Glutamatergic neuron (in vitro differentiated cells): ENCODE measurements around the gene ZNF366. TPM values are rescaled to one million over a fixed set of nuclear protein-coding genes. Genes with fewer than 3 reads are reported as not detected.

ENCODE experiments used
- DNase-seq: peaks from one replicate; pipeline ENCODE4 v3.0.0; 2022
- H3K27ac Mint-ChIP-seq: one replicate; pipeline ENCODE4 v1.8.0; 2020; ENCODE audit warnings: mild to moderate bottlenecking, mixed read lengths, inconsistent platforms; ENCODE audit not compliant: unreplicated experiment
- H3K27me3 Mint-ChIP-seq: one replicate; pipeline ENCODE4 v1.8.0; 2020; ENCODE audit warnings: mild to moderate bottlenecking, moderate library complexity, mixed read lengths, inconsistent platforms; ENCODE audit not compliant: unreplicated experiment
- H3K36me3 Mint-ChIP-seq: one replicate; pipeline ENCODE4 v1.8.0; 2020; ENCODE audit warnings: mild to moderate bottlenecking, mixed read lengths, inconsistent platforms; ENCODE audit not compliant: unreplicated experiment
- H3K4me1 Mint-ChIP-seq: one replicate; pipeline ENCODE4 v1.8.0; 2020; ENCODE audit warnings: mild to moderate bottlenecking, low read depth, mixed read lengths, inconsistent platforms; ENCODE audit not compliant: unreplicated experiment
- H3K4me3 Mint-ChIP-seq: one replicate; pipeline ENCODE4 v1.8.0; 2020; ENCODE audit warnings: mild to moderate bottlenecking, mixed read lengths, inconsistent platforms; ENCODE audit not compliant: unreplicated experiment
- H3K9me3 Mint-ChIP-seq: one replicate; pipeline ENCODE4 v1.8.0; 2020; ENCODE audit warnings: mild to moderate bottlenecking, moderate library complexity, mixed read lengths, inconsistent platforms; ENCODE audit not compliant: unreplicated experiment
- total RNA-seq: library from RNA; stranded (reverse); fragmentation: NEBNext Ultra II Directional; extraction: Animal tissue kit (Norgen Biotek cat#: 25700); gene quantifications from one replicate; pipeline ENCODE4 v1.2.1, GENCODE V29; 2021; ENCODE audit not compliant: unreplicated experiment
- TF ChIP-seq, protein P1 (sequence below): fragments of 200-600 bp; sonication (generic); IDR thresholded peaks from one replicate; pipeline ENCODE4 v1.5.0; 2021; ENCODE audit not compliant: partially characterized antibody, unreplicated experiment

ZNF366 gene
- total RNA-seq, 1 donor from 2014 or later: not detected

DNA sequence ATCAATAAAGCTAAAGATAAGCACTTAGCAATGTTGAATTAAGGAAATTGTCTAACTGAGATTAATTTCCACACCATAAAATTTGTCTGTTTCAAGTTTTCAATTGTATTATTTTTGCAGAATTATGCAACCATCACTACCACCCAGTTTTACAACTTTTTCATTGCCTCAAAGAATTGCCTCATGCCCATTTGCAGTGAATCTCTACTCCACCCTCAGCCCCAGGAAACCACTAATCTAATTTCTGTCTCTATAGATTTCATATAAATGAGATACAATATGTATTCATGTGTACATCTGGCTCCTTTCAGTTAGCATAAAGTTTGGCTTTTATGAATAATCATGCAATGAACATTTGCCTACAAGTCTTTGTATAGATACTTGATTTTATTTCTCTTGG is 114.2 kb downstream of the ZNF366 start:
- Mint-ChIP-seq H3K4me1 (peaks cover 1% of the 10 kb centered on the region), H3K36me3 (no peaks in the 10 kb centered on the region), H3K27ac (no peak overlapping the region), H3K27me3 (peaks cover 2% of the 10 kb centered on the region), H3K9me3 (no peaks in the 10 kb centered on the region), H3K4me3 (no peak overlapping the region)
- TF ChIP-seq, protein P1, sequence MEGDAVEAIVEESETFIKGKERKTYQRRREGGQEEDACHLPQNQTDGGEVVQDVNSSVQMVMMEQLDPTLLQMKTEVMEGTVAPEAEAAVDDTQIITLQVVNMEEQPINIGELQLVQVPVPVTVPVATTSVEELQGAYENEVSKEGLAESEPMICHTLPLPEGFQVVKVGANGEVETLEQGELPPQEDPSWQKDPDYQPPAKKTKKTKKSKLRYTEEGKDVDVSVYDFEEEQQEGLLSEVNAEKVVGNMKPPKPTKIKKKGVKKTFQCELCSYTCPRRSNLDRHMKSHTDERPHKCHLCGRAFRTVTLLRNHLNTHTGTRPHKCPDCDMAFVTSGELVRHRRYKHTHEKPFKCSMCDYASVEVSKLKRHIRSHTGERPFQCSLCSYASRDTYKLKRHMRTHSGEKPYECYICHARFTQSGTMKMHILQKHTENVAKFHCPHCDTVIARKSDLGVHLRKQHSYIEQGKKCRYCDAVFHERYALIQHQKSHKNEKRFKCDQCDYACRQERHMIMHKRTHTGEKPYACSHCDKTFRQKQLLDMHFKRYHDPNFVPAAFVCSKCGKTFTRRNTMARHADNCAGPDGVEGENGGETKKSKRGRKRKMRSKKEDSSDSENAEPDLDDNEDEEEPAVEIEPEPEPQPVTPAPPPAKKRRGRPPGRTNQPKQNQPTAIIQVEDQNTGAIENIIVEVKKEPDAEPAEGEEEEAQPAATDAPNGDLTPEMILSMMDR: no peak
- DNase-seq: no peak

Other genes starting within 250 kb of the ZNF366 start
- 30.1 TPM for gene MRPS27, start 187.2 kb downstream of the ZNF366 start, total RNA-seq
- gene PTCD2, start 187.0 kb downstream of the ZNF366 start, total RNA-seq: 6.7 TPM